Transverse colon (tissue), 4 donors: ENCODE results near the gene EYA2. TPM values are rescaled to one million over a fixed set of nuclear protein-coding genes. Genes with fewer than 3 reads are reported as not detected.
A peak's percentile ranks its signal among the peaks of the same experiment; 100 is the strongest.

Experiments used
- DNase-seq: peaks from one replicate; pipeline ENCODE4 v3.0.0-alpha.2; 2019
- H3K27ac ChIP-seq, 4 donors: fragments of 200-600 bp; sonication (generic); 2 replicates each; pipeline ENCODE4 v1.5.1; 2016 to 2018; ENCODE audit warnings: inconsistent platforms in 4 of 4
- H3K27me3 ChIP-seq: fragments of 200-600 bp; sonication (generic); 2 replicates; pipeline ENCODE4 v1.5.1; 2017; ENCODE audit warnings: inconsistent platforms
- H3K36me3 ChIP-seq, 4 donors: fragments of 200-600 bp; sonication (generic); 2 replicates each; pipeline ENCODE4 v1.5.1; 2017 to 2019; ENCODE audit warnings: inconsistent platforms in 4 of 4
- H3K4me1 ChIP-seq, 4 donors: fragments of 200-600 bp; sonication (generic); 2 replicates each; pipeline ENCODE4 v1.5.1; 2017 to 2020; ENCODE audit warnings: inconsistent platforms in 4 of 4
- H3K4me3 ChIP-seq, 4 donors: fragments of 200-600 bp; sonication (generic); 1 replicate in 1 of 4; 2 replicates in 3 of 4; pipeline versions ENCODE4 v1.5.1 to v1.6.1; 2017 to 2019; ENCODE audit warnings: inconsistent platforms in 4 of 4
- H3K9me3 ChIP-seq, 2 donors: fragments of 200-600 bp; sonication (generic); 2 replicates each; pipeline ENCODE4 v1.5.1; 2017 to 2019; ENCODE audit warnings: inconsistent platforms in 2 of 2
- EP300 ChIP-seq: sonication (generic); formaldehyde crosslinking; IDR thresholded peaks from one replicate; pipeline ENCODE4 v1.6.1; 2017; ENCODE audit warnings: antibody characterized with exemption, low read depth
- POLR2A ChIP-seq: fragments of 450-650 bp; IDR thresholded peaks from one replicate; pipeline ENCODE4 v1.6.1; 2016; ENCODE audit warnings: antibody characterized with exemption, mild to moderate bottlenecking, moderate library complexity
- POLR2AphosphoS5 ChIP-seq, 3 donors: sonication (generic); formaldehyde crosslinking; IDR thresholded peaks; one replicate each; pipeline ENCODE4 v1.6.1; 2016; ENCODE audit warnings: antibody characterized with exemption in 3 of 3
- WGBS, 2 donors: methylation state at CpG; one replicate each; pipeline ENCODE4 v1.1.5; 2018; ENCODE audit warnings: low coverage in 1 of 2; 5-methylcytosine and 5-hydroxymethylcytosine counted together
- in situ Hi-C, 4 donors: fragments of 200-750 bp; cut with MboI; loops; one replicate each; pipeline versions ENCODE4 v1.15.0 to v1.15.1; 2017; ENCODE audit warnings: low sequenced_read_pairs in 3 of 4, low pct_ligation_motif_present in 1 of 4, low pct_unique_long_range_greater_than_20kb in 1 of 4
- intact Hi-C: fragments of 100-400 bp; cut with DNase I; formaldehyde crosslinking; loops from one replicate; pipeline ENCODE4 v1.15.1; 2023; ENCODE audit warnings: low total_unique reads
- total RNA-seq, 4 donors: library from RNA; depleted of rRNA; stranded (reverse); fragments of >200 nt; gene quantifications; one replicate each; pipeline ENCODE4 v1.1.0, GENCODE V29; 2016
- TF ChIP-seq, protein P1 (sequence below), 5 experiments: fragments of 200-600 bp in 3 of 5; fragments of 450-650 bp in 2 of 5; sonication (generic) in 3 of 5; IDR thresholded peaks; 1 replicate in 2 of 5; 2 replicates in 3 of 5; pipeline ENCODE4 v1.5.1; 2016 to 2017; ENCODE audit warnings: antibody characterized with exemption in 5 of 5, inconsistent platforms in 3 of 5, mild to moderate bottlenecking in 2 of 5, moderate library complexity in 1 of 5

EYA2 gene
- total RNA-seq, 4 donors from 2014 or later = 4.5 to 17.5 (median 10.9) TPM

DNA sequence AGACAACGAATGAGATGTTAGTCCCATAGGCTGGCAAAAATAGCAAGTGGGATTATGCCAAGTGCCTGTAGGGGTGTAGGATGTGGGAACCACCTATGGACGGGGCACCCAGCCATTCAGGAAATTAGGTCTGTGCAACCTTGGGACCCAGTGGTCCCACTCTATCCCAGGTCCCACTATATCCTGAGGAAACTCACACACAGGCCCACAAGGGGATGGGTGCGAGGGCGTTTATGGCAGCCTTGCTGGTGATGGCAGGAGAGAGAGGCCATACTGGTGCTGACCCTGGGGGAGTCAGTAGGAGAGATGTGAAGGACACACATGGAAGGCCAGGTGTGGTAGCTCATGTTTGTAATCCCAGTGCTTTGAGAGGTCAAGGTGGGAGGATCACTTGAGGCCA is 163.6 kb downstream of the EYA2 start:
- H3K9me3 ChIP-seq = no peaks in the 10 kb centered on the region

DNA sequence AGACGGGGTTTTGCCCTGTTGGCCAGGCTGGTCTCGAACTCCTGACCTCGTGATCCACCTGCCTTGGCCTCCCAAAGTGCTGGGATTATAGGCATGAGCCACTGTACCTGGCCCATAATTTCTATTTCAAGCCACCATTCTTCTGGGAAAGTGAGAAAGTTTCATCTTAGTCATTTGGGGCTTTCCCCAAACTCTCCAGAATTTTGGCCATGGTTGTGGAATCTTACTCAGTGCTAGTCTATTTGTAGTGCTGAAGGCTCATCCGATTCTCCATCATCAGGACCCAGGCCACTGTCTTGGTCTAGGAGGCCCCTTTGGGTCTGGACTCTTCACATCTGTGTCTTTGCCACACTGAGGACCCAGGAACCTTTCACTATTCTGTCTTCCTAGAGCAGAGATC is 164.9 kb downstream of the EYA2 start:
- Histone ChIP-seq H3K4me3 (no peak overlapping the region), H3K27ac (no peak overlapping the region), H3K36me3 (no peaks in the 10 kb centered on the region), H3K4me1 (peaks cover 0 to 26% (median 5%) of the 10 kb centered on the region in 4 donors), H3K27me3 (no peaks in the 10 kb centered on the region), H3K9me3 (no peaks in the 10 kb centered on the region)
- TF ChIP-seq POLR2AphosphoS5 (IDR thresholded peaks at IDR 0.05) = no peak
- TF ChIP-seq EP300 = no peak
- TF ChIP-seq, protein P1, sequence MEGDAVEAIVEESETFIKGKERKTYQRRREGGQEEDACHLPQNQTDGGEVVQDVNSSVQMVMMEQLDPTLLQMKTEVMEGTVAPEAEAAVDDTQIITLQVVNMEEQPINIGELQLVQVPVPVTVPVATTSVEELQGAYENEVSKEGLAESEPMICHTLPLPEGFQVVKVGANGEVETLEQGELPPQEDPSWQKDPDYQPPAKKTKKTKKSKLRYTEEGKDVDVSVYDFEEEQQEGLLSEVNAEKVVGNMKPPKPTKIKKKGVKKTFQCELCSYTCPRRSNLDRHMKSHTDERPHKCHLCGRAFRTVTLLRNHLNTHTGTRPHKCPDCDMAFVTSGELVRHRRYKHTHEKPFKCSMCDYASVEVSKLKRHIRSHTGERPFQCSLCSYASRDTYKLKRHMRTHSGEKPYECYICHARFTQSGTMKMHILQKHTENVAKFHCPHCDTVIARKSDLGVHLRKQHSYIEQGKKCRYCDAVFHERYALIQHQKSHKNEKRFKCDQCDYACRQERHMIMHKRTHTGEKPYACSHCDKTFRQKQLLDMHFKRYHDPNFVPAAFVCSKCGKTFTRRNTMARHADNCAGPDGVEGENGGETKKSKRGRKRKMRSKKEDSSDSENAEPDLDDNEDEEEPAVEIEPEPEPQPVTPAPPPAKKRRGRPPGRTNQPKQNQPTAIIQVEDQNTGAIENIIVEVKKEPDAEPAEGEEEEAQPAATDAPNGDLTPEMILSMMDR (IDR thresholded peaks at IDR 0.05) = no peak
- TF ChIP-seq POLR2A = no peak
- 85 to 92% methylated on average over 2 to 4 of the region's 4 CpGs for WGBS, 2 donors
- no peak for DNase-seq
- intact Hi-C loops = no loop called here
- in situ Hi-C loops = no loop called here

More for the DNA sequence above, 163.6 kb downstream of the EYA2 start:
- Histone ChIP-seq H3K4me3 (no peak overlapping the region), H3K36me3 (no peaks in the 10 kb centered on the region), H3K27me3 (no peaks in the 10 kb centered on the region), H3K27ac (no peak overlapping the region), H3K4me1 (peaks cover 0 to 21% (median 3%) of the 10 kb centered on the region in 4 donors)
- intact Hi-C loops = no loop called here
- in situ Hi-C loops = no loop called here
- no peak for DNase-seq
- WGBS, 2 donors = 88 to 100% methylated on average over 1 to 4 of the region's 4 CpGs
- TF ChIP-seq EP300 = no peak
- TF ChIP-seq POLR2A = no peak
- TF ChIP-seq POLR2AphosphoS5 (IDR thresholded peaks at IDR 0.05) = no peak
- TF ChIP-seq, protein P1 (IDR thresholded peaks at IDR 0.05) = no peak

DNA sequence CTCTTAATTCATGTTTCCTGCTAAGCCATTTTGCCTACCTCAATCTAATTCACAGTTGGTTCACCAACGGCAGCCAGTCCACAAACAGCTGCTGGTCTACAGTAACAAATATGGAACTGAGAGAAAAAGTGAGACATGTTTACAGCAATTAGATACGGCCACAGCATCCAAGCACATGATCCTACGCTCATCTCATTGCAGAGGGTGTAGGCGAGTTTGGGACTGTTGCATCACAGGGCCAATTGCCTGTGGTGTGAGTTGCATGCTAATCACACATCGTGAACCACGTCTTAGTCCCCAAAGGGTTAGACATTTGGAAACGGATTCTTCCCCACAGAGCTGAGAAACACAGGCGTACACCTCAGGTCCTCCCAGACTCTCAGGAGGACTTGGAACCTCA is 166.9 kb downstream of the EYA2 start:
- WGBS, 2 donors = 87% methylated on average over 8 of the region's 8 CpGs; no CpG with 5 or more reads in 1 of the 2 donors
- DNase-seq = no peak
- in situ Hi-C loops (no loop called here), intact Hi-C loops (no loop called here)
- Histone ChIP-seq H3K9me3 (no peaks in the 10 kb centered on the region), H3K4me1 (peaks cover 0 to 16% (median 5%) of the 10 kb centered on the region in 4 donors), H3K4me3 (no peak overlapping the region), H3K36me3 (no peaks in the 10 kb centered on the region), H3K27me3 (no peaks in the 10 kb centered on the region), H3K27ac (no peak overlapping the region)
- no peak for TF ChIP-seq POLR2A
- TF ChIP-seq, protein P1 (IDR thresholded peaks at IDR 0.05) = no peak

DNA sequence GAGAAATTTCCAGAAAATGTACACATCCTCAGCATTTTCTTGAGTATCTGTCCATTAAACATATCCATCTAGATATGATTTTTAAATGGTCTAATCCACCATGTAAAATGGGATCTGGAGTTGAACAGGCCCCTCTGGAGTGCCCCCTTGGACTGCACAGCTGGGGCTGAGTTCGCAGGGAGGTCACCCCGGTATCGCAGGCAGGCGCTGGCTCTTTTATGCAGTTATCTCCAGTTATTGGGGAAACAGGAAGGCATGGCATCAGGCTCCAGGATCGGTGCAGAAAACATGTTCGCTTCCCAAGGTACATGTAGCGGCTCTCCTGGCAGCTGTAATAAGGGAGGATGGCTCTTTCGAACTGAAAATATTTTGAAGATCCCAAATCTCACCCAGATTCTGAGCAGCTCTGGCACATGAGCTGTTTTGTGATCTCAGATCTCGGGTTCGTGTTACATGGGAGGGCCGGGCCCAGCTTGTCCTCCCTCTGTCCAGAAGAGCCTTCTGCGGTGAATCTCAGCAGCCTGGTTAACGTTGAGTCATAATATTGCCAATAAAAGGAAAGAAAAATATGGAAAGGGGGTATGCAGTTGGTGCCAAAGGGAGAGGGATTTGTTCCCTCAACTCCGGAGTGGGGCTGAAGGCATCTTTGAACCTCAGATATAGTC is 167.7 kb downstream of the EYA2 start:
- H3K9me3 ChIP-seq = peaks cover 0 to 3% of the 10 kb centered on the region in 2 donors
- TF ChIP-seq POLR2A = no peak
- intact Hi-C loops (no loop called here), in situ Hi-C loops (no loop called here)
- H3K4me3 ChIP-seq = no peak overlapping the region
- H3K27ac ChIP-seq = peak overlapping the region in 3 of 4 donors; percentile 26 to 38 (median 37)
- 74% methylated on average over 14 of the region's 14 CpGs; no CpG with 5 or more reads in 1 of the 2 donors for WGBS, 2 donors
- DNase-seq = no peak
- H3K4me1 ChIP-seq = peaks cover 0 to 16% (median 5%) of the 10 kb centered on the region in 4 donors
- no peaks in the 10 kb centered on the region for H3K36me3 ChIP-seq
- H3K27me3 ChIP-seq = no peaks in the 10 kb centered on the region
